ENCODE measurements around the gene RNF141. TPM values are rescaled to one million over a fixed set of nuclear protein-coding genes. Genes with fewer than 3 reads are reported as not detected.

RNF141 gene
- total RNA-seq, 1 donor from 2014 or later = 8.7 TPM

DNA sequence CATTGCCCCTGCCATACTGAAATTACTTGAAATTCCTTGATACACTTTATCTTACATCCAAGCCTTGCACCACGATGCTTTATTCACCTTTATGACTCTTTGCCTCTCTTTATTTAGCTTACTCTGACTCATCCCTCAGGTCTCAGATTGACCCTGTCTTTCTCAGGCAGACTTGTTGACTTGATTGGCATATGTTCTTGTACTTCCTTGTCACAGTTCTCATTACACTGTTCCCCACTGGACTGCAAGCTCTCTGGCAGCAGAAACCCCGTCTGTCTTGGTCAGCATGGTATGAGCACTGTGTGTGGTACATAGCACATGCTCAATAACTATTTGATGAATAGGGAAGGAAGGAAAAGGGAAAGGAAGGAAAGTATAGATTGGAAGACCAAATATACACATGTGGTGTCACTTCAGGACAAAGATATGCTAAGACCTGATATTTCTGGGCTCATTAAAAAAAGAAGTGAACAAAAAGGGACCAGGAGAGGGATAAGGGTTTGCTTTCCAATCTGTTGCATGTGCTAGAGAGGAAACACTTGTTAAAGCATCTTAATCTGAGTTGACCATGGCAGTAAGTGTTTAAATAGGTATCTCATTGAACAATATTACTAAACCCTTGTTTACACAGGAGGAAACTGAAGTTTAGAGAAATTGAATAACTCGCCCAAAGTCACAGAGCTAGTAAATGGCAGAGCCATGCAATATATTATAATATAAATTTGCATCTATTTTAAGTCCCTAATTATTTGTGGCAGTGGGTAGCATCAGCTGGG, 20.2 kb upstream of the RNF141 start:
- intact Hi-C loops (cut with micrococcal nuclease) = no loop called here

DNA sequence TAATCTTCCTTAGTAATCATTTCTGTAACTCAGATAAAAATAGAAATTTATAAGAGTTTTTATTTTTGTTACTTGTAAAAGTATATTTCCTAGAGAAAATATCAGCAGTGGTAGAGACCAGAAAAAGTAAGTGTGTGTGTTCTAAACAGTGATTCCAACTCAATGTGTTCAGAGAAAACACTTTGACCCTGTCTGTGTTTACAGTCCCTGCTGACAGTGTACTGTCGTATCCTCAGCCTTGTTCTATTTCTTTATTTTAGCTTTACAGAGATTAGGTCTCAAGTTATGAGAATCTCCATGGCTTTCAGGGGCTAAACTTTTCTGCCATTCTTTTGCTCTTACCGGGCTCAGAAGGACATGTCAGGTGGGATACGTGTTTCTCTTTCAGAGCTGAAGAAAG, 17.3 kb upstream of the RNF141 start:
- intact Hi-C loops (cut with micrococcal nuclease) = no loop called here

DNA sequence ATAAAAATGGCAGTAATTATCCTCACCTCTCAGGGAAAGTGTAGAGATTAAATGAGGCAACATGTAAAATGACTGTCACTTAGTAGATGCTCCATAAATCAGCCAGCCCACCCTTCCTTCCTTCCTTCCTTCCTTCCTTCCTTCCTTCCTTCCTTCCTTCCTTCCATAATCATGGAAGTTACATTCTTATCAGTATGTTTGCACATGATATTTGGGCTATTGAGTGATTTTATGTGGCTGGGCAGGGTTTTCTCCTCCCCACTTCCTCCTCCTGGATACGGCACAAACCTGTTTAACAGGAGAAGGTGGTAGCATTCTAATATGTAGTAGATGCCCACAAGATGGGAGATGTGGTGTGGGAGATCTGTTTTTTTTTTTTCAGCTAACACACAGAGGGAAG, 15.6 kb upstream of the RNF141 start:
- intact Hi-C loops (cut with micrococcal nuclease) = no loop called here

DNA sequence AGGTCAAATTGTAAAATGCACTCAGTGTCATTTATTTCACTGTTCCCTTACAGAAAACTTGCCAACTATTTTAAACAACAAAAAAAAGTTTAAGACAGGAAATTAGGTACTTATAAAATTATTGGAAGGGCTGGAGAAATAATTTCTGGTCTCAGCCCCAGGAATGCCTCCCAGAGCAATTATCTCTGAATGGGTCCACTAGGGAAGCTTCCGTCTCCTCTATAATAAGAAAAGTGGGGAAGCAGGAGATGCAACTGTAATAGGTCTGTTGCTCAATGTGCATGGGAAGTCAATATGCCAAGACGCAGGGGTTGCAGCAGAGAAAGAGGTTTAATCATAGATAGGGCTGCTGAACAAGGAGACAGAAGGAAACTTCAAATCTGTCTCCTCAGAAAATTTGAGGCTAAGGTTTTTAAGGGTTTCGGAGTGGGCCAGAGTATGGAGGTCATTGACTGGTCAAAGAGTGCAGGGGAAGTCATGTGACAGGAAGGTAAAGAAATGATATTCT, 10.9 kb upstream of the RNF141 start:
- intact Hi-C loops (cut with micrococcal nuclease) = no loop called here

DNA sequence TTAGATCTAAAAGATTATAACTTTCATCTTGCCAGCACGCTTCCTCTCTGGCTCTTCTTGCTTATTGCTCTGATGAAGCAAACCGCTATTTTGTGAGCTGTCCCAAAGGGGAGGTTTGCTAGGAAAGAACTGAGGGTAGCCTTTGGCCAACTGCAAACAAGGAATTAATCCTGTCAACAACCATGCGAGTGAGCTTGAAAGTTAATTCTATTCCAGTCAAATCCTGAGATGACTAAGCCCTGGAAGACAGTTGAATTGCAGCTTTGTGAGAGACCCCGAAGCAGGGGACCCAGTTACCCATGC, 10.3 kb upstream of the RNF141 start:
- intact Hi-C loops (cut with micrococcal nuclease) = no loop called here

DNA sequence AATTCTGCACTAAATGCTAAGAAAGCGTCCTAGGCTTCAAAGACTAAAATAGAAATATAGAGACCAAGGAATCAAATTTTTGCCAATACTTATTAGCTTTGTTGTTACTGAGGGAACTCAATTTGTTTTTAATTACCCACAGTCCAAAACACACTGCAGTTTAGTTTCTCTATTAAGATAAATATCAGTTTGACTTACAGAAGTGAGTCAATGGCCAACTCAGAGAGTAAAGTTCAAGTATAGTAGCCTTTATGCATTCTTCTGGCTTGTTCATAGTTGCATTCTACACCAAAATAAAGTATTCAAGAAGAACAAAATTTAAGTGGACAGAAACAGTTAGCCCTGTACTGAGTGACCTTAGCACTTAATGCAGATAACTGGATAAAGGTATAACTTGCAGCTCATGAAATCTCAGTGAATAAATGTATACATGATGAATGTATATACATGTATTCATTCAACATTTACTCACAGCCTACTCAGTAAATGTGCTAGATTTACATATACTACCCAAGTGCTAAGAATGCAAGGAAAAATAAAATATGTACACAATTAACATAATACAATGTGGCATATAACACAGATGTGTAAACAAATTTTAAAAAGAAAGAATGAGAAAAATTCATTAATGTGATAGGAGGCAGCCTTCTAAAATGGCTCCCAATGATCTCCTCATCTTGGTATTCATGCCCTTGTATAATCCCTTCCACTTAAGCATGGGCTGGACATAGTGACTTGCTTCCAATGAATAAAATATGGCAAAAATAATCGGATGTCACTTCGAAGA, 9.7 kb upstream of the RNF141 start:
- intact Hi-C loops (cut with micrococcal nuclease) = no loop called here

DNA sequence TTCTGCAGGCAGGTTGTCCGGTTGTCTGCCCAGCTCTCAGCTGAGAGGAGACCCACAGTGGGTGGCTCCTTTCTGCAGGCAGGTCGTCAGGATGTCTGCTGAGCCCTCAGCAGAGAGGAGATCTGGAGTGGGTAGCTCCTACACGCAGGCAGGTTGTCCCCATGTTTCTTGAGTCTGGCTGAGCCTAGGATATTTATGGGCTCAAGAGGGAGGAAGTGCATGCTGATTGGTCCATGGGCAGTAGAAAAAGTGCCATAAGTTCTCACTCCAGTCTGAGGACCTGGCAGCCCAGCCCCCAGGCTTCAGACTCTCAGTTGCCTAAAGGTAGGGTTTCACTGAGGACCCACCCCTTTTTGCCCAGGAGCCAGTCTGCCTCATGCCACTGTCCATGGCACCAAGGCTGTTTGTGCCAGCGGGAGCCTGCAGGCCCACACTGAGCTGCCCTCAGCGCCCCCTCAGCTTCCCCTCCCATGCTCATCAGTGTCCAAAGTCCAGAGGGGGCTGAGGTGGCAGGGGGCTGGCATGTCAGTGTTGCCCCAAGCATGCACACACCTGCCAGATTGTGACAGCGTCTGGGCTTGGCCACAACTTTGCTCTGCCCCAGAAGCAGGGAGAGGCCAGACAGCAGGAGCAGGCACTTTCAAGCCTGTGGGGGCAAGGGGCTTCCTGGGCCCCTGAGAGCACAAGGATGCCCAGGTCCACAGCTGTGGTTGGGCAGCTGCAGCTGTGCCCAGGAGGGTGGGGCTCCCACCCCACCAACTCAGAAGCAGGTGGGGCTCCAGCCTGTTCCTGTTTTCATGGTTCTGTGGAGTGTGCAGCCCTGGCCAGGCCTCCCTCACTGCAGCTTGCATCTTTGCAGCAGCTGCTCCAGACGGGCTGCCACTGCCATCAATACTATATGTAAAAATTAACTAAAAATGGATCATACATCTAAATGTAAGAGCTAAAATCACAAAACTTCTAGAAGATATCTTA, 3.8 kb upstream of the RNF141 start:
- intact Hi-C loops (cut with micrococcal nuclease) = loop anchor here (5.0 kb wide), 3 partner anchors 132 to 263 kb away; partner anchors contain the start of genes ADM and EIF4G2

DNA sequence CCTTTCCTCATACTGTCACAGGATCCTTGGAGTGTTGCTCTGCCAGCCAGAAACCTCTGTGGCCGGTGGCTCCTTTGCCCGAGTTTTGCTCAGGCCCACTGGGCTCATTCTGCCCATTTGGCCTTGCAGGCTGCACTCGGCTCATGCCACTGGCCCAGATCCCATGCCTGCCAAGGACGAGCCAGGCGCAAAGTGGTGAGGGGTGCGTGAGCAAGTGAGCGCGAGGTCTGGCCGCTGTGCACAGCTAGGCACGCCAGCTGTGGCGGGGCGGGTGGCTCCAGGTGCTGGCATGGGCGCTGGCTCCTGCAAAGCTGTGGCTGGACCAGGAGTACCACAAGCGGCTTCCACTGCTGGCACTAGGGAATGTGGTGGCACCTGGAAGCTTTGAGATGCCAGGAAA, 2.8 kb upstream of the RNF141 start:
- intact Hi-C loops (cut with micrococcal nuclease) = loop anchor here (5.0 kb wide), 3 partner anchors 131 to 264 kb away; partner anchors contain the start of genes ADM and EIF4G2

DNA sequence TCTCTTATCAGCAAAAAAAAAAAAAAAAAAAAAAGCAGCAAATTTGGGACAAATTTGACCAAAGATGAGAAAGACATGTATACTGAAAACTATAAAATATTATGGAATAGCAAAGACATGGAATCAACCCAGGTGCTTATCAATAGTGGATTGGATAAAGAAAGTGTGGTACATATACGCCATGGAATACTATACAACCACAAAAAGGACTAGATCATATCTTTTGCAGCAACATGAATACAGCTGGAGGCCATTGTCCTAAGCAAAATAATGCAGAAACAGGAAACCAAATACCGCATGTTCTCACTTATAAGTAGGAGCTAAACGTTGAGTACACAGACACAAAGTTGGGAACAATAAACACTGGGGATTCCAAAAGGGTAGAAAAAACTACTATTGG, 1.8 kb upstream of the RNF141 start:
- intact Hi-C loops (cut with micrococcal nuclease) = loop anchor here (5.0 kb wide), 3 partner anchors 130 to 265 kb away; partner anchors contain the start of genes ADM and EIF4G2

DNA sequence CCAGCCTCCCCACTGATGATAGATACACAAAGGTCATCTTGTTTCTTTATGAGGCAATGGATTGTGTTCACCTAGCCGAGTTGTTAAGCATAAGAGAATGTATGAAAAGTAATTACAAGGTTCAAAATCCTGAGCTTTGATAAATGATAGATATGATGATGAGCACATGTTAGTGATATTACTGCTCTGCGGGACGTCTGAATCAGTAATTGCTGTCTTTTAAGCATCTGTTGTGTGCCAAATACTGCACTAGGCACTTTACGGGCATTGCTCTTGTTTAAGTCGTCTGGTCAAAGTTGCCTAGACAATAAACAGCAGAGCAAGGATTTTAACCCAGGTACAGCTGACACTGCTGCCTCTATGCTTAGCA, 559 bp upstream of the RNF141 start:
- intact Hi-C loops (cut with micrococcal nuclease) = loop anchor here (1.0 to 5.0 kb wide), 5 partner anchors 82 to 266 kb away; partner anchors contain the start of genes ADM, CTR9 and EIF4G2

DNA sequence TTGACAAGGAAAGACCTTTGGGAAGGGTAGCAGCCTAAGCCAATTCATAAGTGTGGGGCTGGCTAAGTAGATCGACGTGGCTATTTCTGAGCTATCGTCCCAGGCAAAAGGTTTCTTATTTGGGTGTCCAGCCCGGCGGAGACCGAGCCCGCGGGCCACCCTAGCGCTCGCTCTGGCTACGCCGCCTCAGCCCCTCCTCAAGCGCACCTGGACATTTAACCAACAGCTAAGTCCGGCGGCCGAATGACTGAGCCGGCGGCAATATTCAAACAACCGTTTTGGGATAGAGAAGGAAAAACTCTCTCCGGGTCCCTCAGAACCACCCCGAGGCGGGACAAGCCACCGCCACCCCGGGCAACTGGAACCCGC, 457 bp downstream of the RNF141 start:
- intact Hi-C loops (cut with micrococcal nuclease) = loop anchor here (1.0 to 5.0 kb wide), 5 partner anchors 128 to 317 kb away; partner anchors contain the start of genes ADM, CTR9 and EIF4G2

DNA sequence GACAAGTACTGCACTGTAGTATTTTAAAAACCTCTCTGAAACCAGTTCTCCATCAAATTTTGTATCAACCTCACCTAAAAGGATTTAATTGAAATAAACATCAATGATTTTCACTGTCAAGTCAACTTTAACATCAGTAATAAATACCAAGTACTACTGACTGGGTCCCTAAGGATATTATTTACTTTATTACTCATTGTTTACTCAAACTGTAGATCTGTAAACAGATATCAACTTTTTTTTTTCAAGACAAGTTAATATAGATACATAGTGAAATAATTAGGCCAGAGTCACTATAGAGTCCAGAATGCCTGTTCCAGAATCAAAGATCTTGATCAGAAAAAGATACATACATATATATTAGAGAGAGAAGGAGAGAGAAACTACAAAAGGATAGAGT, 1.6 kb downstream of the RNF141 start:
- intact Hi-C loops (cut with micrococcal nuclease) = no loop called here

DNA sequence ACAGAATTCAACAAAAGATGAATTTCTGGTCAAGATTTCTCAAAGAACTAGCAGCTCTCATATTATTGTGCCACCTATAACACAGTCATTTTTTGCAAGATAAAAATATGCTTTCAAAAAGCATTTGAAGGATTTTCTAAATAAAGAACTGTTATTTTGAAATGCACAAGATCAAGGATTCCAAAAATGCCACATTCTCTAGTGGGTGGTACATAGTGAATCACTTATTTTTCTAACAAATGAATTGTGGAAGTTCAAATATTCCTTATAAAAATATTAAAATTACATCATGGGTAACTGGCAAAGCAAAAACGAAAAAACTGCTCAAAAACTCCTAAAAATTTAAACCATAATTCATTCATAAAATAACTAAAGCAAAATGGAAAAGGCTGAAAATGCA, 2.1 kb downstream of the RNF141 start:
- intact Hi-C loops (cut with micrococcal nuclease) = no loop called here

DNA sequence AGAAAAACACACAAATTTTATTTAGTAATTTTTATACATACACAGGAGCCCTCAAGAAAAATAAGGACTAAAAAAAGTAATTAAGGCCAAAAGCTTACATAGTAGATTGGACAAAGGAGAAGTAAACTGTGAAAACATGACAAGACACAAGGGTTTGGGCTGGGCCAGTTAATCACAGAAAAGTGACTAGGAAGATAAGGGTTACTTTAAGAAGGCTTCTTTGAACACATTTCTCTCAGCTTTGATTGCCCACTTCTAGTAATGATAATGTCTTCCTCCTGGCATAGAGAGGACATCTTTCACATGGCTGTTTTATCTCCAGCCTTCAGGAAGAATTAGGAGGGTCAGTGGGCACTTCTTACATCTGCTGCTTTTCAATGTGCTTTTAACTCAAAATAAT, 3.4 kb downstream of the RNF141 start:
- intact Hi-C loops (cut with micrococcal nuclease) = no loop called here

DNA sequence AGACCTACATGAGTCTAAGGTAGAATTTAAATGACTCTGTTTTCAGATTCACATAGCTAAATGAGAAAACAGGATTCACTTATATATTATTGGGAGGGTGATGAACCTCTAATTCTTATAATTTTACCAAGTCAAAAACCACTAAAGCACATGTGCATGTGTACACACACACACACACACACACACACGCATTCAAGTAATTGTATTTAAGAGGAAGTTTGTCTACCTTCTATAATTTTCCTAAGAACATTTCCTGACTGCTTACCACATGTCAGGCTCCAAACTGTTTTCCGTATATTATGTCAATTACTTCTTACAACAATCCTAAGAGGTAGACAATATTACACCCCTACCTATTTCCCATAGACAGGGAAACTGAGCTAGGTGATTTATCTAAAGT, 6.7 kb downstream of the RNF141 start:
- intact Hi-C loops (cut with micrococcal nuclease) = no loop called here

DNA sequence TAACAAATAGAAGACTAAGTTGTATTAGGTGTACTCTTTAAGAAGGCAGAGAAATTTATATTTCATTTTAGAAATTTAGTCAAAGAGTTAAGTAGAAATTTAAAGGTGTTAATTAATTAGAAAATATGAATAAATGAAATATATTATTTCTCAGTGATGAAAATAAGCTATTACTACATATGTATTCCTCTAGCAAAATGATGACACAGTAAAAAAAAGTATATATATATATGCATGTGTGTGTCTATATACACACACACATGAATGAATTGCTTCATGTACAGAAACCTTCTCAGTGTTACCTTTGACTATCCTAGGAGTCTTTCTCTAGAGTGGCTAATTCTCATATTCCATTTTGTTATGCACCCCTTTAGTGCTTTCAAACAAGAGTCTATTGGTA, 7.7 kb downstream of the RNF141 start:
- intact Hi-C loops (cut with micrococcal nuclease) = no loop called here

DNA sequence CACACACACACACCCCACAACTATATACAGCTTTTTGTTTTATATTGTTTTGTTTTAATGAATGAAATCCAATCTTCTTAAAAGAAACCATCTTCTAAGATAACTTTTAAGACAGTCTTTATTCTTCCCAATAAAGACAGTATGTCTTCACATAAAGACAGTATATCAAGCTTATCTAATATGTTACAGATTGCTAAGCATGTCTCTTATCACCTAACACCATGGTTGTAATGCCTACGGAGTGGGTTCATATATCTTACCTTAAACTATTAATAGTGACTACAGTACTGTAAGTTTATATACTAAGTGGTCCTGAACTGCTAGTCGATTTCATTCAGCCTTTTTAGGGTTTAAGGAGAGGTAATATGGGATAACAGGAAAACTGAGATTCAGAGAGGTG, 8.5 kb downstream of the RNF141 start:
- intact Hi-C loops (cut with micrococcal nuclease) = no loop called here

DNA sequence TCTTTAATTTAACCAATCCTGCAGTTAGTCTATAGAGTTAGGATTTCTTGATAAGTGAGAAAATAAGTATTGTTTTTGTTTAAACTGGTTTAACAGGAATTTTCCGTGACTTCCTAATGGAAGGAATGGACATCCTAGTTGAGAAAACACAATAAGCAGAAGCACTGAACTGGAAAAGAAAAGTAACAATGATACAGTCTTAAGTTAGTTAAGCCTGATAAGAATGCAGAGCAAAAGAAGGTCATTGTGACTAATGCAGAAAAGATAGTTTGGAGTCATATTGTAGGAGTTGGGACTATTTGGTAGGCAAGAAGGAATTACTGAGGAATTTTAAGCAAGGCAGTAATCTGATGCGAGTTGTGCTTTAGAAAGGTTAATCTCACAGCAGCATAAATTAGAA, 11.7 kb downstream of the RNF141 start:
- intact Hi-C loops (cut with micrococcal nuclease) = no loop called here

DNA sequence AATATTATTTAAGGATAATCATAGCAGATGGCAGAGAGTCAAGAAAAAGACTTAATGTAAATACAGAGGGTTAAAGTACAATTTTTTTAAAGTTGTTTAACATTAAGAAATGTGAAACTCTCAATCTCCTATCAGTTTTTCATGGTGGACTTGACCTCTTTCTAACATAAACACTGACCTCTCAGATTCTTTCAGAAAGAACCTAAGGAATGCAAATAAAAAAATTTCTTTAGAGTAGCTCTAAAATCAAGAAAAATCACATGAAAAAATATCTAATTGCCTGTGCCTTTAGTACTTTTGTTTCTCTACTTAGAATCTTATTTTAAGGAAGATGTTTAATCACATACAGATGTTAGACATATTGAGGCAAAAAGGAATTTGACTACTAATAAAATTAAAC, 12.9 kb downstream of the RNF141 start:
- intact Hi-C loops (cut with micrococcal nuclease) = no loop called here

DNA sequence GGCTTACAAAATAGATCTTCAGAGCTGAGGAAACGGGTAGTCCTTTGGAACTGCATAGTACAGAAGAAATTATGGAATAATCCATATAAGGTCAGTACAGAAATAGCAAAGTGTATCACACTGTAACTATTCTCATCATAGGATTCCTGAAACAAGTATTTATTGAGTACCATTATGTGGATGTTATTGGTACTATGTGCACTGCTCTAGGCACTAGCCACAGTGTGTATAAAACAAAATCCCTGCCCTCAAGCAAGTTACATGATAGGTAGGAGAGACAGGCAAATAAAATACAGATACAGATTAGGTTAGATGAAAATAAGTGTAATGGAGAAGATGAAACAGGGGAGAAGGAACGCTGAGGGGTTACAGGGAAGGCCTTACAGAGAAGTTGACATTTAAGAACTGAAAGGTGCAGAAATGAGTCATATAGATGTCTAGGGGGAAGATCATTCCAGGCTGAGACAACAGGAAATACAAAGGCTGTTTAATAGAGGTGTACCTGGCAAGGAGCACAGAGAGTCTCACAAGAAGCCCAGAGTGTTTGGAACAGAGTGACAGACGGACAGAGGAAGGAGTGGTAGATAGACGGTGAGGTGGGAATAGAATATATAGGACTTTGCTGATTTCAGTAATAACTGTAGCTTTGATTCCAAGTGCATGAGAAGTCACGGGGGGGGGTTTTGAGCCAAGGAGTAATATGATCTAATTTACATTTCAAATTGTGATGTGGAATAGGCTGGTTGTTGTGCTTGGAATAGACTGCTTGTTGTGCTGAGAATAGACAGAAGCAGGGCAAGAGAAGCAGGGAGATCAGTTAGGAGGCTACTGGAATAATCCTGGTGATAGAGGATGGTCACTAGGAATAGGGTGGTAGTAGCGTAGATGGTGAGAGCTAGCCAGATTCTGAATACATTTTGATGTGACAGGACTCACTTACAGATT, 13.7 kb downstream of the RNF141 start:
- intact Hi-C loops (cut with micrococcal nuclease) = no loop called here
